Coronary artery (tissue), 2 donors: ENCODE measurements around the gene UPF1.

Experiments
- DNase-seq: peaks from one replicate; pipeline ENCODE4 v3.0.0-alpha.2; 2017; ENCODE audit warnings: low spot score
- H3K27ac ChIP-seq, 2 donors: fragments of 200-600 bp; sonication (generic); one replicate each; pipeline ENCODE4 v1.5.1; 2016 to 2019
- H3K4me3 ChIP-seq: fragments of 200-600 bp; sonication (generic); 2 replicates; pipeline ENCODE4 v1.5.1; 2016; ENCODE audit warnings: mild to moderate bottlenecking, moderate library complexity
- TF ChIP-seq, protein P1 (sequence below): fragments of 200-600 bp; sonication (generic); IDR thresholded peaks from one replicate; pipeline ENCODE4 v1.5.1; 2019; ENCODE audit warnings: antibody characterized with exemption

UPF1 gene

GRCh38 chr19:18830488-18830887 lies 1.3 kb upstream of the UPF1 start:
- no peak for DNase-seq
- no peak overlapping the region for H3K4me3 ChIP-seq
- TF ChIP-seq, protein P1, sequence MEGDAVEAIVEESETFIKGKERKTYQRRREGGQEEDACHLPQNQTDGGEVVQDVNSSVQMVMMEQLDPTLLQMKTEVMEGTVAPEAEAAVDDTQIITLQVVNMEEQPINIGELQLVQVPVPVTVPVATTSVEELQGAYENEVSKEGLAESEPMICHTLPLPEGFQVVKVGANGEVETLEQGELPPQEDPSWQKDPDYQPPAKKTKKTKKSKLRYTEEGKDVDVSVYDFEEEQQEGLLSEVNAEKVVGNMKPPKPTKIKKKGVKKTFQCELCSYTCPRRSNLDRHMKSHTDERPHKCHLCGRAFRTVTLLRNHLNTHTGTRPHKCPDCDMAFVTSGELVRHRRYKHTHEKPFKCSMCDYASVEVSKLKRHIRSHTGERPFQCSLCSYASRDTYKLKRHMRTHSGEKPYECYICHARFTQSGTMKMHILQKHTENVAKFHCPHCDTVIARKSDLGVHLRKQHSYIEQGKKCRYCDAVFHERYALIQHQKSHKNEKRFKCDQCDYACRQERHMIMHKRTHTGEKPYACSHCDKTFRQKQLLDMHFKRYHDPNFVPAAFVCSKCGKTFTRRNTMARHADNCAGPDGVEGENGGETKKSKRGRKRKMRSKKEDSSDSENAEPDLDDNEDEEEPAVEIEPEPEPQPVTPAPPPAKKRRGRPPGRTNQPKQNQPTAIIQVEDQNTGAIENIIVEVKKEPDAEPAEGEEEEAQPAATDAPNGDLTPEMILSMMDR, result no peak
- H3K27ac ChIP-seq, result no peak overlapping the region

DNA sequence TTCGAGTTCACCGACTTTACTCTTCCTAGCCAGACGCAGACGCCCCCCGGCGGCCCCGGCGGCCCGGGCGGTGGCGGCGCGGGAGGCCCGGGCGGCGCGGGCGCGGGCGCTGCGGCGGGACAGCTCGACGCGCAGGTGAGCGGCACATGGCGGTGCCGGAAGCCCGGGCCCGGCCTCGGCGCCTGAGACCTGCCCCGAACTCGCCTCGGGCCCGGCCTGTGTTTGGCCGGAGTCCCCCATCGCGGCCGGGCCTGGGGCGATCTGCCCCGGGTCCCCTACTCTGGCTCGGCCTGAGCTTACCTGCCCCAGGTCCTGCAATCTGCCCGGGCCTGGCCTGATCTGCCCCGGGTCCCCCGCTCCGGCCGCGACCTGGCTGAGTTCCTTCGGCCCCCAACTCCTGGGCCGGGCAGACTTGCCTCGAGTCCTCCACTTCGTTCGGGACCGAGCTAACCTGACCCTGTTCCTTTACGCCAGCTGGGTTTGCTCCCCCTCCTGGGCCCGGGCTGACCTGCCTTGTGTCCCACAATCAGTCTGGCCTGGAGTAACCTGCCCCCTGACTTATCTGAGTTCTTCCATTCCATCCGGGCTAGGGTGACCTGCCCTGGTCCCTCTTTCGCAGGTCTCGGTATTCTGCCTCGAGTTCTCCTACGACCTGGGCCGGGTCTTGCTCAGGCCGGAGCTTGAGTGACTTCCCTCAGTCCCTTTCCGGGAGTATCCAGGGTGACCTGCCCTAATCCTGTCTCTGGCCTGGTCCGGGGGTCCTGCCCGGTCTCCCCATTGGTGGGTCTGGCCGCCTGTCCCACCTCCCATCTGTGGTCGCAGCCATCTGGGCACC lies 764 bp downstream of the UPF1 start:
- no peak for DNase-seq

GRCh38 chr19:18833141-18833476 lies 1.4 kb downstream of the UPF1 start:
- DNase-seq, result no peak
- TF ChIP-seq, protein P1, result no peak
- peak overlapping the region in 1 of 2 donors; percentile 90 for H3K27ac ChIP-seq
- H3K4me3 ChIP-seq, result peak overlapping the region; percentile 93

More for the DNA sequence above, 764 bp downstream of the UPF1 start:
- Histone ChIP-seq H3K4me3 (peak overlapping the region; percentile 93), H3K27ac (peak overlapping the region; percentile 73 to 90)
- TF ChIP-seq, protein P1, result no peak

GRCh38 chr19:18833849-18834643 lies 2.3 kb downstream of the UPF1 start:
- no peak for DNase-seq
- TF ChIP-seq, protein P1, result no peak
- peak overlapping the region; percentile 93 for H3K4me3 ChIP-seq
- H3K27ac ChIP-seq, result no peak overlapping the region

GRCh38 chr19:18834644-18834984 lies 2.9 kb downstream of the UPF1 start:
- peak overlapping the region; percentile 93 for H3K4me3 ChIP-seq
- TF ChIP-seq, protein P1, result no peak
- no peak for DNase-seq
- H3K27ac ChIP-seq, result no peak overlapping the region

DNA sequence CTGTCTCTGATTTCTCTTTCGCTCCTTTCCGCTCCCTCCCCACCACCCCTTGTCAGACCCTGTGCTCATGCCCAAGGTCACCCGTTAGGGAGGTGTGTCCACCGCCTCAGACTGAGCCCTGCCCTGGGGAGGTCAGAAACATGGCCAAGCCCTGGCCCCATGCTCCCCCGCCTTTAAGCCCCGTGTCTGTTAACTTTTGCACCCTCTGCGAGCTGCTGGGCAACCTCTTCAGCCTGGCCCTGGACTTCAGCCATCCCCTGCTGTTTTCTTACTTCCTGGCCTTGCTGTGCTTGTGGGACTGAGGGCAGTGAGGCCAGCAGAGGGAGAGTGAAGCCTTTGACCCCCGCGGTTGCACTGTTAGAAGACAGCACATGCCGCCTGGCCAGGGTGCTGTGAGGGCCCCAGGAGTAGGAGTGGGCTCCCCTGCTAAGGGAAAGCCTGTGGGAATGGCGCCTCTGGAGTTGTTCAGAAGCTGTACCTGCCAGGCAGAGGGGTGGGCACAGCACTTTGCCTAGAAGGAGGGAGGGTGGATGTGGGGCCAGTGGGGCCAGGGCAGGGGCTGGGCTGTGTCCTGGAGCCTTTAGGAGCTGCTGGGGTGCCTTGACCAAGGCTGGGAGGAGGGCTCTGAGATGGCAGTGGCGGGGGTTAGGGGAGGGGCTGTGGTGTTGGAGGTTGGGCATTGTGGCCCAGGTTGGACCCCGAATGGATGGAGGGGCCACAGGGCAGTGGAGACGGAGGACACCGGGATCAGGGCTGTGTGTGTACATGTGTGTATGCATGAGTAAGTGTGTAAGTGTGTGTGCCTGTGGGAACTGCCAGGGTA lies 7.9 kb downstream of the UPF1 start:
- Histone ChIP-seq H3K4me3 (no peak overlapping the region), H3K27ac (no peak overlapping the region)
- no peak for DNase-seq
- TF ChIP-seq, protein P1, result no peak
